Measurements from ENCODE around the gene PTTG2. TPM values are rescaled to one million over a fixed set of nuclear protein-coding genes. Genes with fewer than 3 reads are reported as not detected.
"Not testable (repeated sequence)": the region's sequence is repeated elsewhere in the genome, so short reads cannot be mapped to it uniquely, and the experiment has no call there.

PTTG2 gene
- total RNA-seq: 1.1 TPM

DNA sequence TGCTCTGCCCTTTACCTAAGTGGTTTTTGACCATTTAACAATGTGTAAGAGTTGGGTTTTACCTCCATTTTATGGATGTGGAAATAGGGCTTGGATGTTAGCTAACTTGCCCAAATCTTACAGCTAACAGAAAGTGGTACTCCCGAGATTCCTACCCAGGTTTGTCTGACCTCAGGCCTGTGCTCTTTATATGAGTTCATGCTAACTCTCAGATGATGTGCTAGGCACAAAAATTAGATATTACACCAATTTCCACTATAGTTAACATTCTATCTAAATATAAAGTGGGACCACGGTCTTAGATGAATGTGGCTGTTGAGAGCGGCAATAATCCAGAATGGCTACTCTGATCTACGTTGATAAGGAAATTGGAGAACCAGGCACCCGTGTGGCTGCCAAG, at the start of gene PTTG2:
Gene PTTG2 (plus strand): TSS at position 301 of the 400 bp plus-strand sequence. CDS start 37 bp downstream, at position 338.
- no peak for DNase-seq (ENCODE audit: low spot score)

DNA sequence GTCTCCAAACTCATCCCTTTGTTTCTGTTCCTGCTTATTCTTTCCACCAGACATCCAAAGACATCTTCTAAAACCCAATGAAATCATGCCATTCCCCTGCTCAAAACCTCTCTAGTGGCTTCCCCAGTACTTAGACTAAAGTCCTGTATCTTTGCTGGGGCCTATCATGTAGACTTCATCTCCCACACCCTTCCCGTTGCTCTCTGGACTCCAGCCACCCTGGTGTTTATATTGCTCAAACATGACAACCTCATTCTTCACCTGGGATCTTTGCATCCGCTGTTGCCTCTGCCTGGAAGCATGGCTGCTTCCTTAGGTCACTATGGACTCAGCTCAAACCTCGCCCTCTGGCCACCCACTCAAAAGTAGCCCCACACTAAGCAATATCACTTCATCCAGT, 45.7 kb upstream of the PTTG2 start:
- no peak for DNase-seq (ENCODE audit: low spot score)

DNA sequence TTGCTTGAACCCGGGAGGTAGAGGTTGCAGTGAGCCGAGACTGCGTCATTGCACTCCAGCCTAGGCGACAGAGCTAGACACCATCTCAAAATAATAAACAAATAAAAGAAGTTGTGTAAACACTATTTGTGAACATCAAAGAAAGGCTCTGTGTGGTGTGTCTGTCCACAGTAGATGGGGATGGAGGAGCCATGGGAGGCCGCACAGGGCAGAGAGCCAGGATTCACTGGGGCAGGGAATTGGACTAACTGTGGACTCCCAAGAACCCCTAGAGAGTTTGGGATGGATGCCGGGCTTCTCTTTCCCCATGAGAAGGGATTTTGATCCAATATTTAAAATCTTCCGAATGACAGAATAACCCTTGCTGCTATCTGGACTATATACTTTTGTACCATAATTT, 42.8 kb upstream of the PTTG2 start:
- no peak for DNase-seq (ENCODE audit: low spot score)

DNA sequence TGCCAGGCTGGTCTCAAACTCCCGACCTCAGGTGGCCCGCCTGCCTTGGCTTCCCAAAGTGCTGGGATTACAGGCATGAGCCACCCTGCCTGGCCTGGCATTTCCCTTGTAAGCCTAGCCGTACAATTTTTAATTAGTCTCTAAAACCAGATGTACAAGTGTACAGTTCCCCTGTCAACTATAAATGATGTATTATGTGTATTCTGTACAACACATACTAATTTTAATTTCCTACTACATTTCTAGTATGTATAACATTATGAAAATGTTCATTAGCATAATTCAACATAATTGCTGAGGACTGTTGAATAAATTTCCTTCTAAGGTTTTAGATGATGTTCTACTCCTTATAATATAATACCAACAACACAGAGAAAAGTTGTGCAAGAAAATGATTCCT, 41.5 kb upstream of the PTTG2 start:
- no peak for DNase-seq (ENCODE audit: low spot score)

DNA sequence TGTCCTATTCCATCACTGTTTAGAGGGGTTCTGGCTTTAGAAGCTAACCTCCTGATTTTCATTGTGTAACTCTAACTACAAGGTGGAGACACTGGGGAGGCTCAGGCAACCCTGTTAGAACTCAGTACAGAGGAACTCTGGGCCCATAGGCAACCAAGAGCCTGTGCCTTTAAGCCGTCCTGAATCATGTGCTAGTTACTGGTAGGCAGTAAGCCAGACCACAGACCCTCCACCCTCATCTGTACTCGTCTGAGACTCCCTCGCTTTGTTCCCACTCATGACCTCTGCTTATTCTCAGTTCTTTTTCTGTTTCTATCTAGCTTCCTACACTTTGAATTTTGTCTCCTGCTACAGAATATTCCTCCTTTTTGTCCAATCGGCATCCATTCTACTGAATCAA, 37.9 kb upstream of the PTTG2 start:
- no peak for DNase-seq (ENCODE audit: low spot score)

DNA sequence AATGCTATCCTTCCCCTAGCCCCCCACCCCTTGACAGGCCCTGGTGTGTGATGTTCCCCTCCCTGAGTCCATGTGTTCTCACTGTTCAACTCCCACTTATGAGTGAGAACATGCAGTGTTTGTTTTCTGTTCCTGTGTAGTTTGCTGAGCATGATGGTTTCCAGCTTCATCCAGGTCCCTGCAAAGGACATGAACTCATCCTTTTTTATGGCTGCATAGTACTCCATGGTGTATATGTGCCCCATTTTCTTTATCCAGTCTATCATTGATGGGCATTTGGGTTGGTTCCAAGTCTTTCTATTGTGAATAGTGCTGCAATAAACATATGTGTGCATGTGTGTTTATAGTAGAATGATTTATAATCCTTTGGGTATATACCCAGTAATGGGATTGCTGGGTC, 37.1 kb upstream of the PTTG2 start:
- DNase-seq (ENCODE audit: low spot score): not testable (repeated sequence)

DNA sequence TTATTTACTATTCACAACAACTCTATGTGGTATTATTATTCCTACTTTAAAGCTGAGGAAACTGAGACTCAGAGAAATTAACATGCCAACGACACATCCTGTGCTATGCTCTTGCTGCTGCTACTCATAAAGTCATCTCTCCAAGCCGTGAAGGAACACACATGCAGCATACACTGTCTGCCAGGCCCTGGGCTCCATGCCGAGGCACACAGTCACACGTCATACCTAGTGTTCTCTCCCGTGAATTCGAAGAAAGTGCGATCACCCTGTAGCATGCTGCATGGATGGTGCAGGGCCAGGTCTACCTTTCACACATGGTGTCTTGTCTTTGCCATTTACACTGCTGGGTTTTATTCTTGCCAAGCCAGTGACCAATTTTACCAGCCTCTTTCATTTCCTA, 35.3 kb upstream of the PTTG2 start:
- no peak for DNase-seq (ENCODE audit: low spot score)

DNA sequence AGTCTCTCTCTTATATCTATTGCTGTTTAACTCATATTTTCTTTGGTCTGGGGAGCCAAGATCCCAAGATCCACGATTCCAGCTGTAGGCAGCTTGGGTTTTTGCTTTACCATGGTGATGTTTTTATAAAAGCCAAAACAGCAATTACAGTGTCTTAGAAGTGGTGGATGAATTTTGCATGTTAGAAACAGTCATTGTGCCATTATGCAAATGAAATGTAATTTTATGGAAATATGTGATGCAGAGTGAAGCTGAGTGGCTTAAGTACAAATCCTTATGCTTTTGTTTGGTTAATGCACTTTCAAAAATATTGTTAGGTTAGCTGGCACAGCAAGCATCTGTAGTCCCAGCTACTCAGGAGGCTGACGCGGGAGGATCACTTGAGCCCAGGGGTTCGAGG, 32.8 kb upstream of the PTTG2 start:
- DNase-seq (ENCODE audit: low spot score): no peak

DNA sequence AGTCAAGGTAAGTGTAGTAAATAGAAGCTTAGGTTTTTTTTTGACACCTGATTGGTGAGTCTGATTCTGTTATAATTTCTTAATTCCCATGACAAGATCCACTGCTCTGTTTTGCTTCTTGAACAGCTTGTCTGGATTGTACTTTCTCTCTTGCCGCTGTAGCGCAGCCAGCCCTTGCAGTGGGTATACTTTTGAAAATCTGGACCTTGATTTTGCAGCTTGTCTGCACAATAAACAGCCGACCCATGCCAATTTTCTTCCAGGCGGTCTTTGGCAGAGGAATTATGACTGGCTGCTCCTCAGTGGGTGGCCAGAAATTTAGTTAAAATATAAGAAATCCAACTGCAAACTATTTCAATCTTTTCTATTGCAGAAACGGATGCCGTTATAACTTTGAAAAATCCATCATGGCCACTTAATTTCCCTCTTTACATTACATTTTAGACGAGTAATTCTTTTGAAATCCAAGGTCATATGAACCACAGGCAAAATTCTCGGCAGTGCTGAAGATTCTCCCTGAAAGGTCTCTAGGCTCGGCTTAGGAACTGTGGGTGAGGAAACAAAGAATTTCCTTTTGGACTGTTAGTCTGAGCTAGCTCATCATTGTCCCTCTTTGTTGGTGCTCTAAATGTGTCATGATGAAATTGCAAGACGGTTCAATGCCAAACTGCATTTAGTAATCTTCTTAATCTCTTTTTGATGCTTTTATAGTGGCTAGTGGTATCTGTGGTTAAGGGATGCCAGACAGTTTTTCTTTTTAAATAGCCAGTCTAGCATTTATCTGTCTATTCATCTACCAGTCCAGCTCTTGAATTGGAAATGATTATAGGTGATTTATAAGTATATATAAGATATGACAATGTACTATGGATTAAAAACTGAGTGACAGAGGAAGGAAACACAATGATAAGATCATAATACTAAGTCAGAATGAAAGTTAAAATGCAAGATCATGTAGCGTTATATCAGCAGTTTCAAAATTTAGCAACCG, 31.5 kb upstream of the PTTG2 start:
- no peak for DNase-seq (ENCODE audit: low spot score)

DNA sequence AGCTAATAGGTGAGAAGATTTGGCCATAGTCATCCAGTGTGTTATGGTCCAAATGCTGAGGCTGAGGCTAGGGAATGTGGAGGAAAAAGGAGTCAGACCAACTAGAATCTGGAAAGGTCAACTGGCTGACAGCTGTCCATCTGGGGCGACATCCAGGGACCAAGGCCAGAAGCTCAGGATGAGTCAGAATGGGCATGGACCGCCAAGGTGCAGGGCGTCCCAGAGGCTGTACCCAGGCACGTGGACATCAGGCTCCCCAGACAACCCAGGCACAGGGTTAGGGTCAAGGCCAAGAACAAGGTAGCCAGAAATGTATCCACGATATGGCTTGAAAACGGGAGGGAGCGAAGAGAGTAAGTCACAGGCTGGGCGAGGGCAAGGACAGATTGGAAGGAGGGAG, 26.1 kb upstream of the PTTG2 start:
- DNase-seq (ENCODE audit: low spot score): no peak

DNA sequence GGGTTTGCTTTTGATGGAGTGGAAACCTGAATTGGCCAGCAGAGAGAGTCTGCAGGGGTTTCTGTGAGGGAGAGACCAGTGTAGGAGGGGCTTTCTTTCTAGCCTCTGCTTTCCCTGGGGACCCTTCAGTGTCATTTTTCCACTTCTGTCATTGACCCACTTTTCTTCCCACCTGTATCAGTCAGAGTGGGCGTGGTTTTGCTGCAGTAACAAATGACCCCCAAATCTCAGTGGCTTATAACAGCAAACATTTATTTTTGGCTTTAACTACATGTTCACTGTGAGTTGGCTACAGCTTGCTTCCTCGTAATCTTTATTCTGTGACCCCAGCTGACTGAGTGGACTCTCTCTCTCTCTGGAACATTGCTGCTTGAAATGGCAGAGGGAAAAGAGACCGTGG, 25.6 kb upstream of the PTTG2 start:
- no peak for DNase-seq (ENCODE audit: low spot score)

DNA sequence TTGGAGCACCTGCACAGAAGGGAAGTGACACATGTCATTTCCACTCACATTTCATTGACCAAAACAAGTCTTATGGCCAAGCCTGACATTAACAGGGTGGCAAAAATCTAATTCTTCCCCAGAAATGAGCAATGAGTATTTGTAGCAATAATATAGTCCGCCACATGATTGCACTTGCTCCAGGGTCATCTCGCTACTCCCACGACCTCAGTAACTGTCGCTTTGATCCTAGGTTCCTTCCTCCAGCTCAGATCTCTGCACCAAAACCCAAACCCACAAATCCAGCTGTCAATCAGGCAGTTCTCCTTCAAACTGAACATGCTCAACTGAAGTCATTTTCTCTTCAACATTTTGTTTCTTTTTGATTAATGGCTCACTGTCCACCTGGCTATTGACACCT, 25.2 kb upstream of the PTTG2 start:
- no peak for DNase-seq (ENCODE audit: low spot score)

DNA sequence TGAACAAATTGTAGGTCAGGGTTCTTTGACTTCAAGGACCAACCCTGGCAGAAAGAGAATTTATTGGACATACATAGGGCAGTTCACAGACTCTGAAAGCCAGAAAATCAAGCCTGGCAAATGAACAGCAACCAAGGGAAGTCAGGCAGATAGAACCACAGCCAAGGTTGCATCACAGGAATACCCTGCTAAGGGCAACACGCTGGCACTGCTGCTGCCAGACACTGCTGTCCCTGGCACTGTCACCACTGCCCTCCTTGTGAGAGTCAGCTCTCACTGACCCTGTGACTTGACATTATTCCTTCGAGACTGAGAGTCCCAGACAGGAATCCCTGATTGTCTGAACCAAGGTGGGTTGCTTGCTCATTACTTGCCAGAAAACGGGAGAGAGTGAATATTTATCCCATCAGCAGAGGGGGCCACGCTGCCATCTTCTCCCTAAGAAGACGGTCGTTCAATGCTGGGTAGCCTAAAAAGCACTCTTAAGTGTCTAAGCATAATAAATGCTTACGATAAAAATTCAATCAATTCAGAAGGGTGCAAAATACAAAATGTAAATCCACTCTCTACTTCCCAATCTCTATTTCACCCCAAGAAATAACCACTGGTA, 23.2 kb upstream of the PTTG2 start:
- DNase-seq (ENCODE audit: low spot score): no peak

DNA sequence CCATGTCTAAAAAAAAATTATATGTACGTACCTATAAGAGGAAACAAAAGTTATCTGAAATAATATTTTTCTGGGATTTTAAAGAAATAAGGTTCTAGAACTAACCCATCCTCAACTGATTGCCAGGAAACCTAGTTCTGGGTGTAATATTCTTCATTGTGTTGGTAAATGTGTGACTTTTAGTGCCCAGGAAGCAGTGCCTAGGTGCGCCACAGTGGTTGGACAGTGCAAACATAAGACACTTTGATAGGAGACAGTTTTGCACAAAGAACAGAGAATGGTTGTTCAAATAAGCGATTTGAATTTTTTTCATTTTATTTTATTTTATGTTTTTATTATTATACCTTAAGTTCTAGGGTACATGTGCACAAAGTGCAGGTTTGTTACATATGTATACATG, 22.0 kb upstream of the PTTG2 start:
- DNase-seq (ENCODE audit: low spot score): no peak

DNA sequence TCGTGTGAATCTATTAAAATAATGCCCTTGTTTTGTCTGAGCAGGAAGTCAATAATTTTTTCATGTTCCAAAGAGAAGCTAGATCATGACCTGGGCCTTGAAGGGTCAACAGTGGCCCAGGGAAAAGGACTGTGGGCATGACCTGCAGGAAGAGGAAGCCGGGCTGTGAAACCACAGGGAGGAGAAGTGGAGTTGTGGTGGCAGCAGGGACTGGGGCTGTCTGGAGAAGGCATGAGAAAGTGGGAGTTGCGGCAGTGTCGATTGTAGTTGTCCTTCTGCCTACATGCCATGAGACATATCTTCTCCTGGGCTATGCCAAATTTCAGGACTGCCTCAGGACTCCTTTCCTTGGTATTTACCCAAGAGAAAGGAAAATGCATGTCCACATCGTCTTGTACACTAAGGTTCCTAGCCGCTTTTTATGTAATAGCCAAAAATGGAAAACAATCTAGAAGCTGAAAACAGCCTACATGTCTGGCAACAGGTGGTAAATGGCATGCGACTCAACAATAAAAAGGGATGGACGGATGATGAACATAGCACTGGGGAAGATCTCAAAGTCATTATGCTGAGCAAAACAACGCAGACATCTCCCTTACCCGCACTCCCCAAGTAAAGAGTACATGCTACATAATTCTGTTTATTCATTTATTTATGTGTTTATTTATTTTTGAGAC, 13.6 kb upstream of the PTTG2 start:
- no peak for DNase-seq (ENCODE audit: low spot score)

DNA sequence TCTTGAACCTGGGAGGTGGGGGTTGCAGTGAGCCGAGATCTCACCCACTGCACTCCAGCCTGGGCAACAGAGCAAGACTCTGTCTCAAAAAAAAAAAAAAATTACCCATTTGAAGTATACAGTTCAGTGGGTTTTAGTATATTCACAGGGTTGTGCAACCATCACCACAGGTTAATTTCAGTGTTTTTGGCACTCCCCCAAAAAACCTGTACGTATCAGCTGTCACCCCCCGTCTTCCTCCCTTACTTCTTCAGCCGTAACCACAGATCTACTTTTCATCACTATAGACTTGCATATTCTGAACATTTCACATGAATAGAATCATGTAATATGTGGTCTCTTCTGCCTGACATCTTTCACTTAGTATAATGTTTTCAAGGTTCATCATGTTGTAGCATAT, 11.7 kb upstream of the PTTG2 start:
- DNase-seq (ENCODE audit: low spot score): no peak

DNA sequence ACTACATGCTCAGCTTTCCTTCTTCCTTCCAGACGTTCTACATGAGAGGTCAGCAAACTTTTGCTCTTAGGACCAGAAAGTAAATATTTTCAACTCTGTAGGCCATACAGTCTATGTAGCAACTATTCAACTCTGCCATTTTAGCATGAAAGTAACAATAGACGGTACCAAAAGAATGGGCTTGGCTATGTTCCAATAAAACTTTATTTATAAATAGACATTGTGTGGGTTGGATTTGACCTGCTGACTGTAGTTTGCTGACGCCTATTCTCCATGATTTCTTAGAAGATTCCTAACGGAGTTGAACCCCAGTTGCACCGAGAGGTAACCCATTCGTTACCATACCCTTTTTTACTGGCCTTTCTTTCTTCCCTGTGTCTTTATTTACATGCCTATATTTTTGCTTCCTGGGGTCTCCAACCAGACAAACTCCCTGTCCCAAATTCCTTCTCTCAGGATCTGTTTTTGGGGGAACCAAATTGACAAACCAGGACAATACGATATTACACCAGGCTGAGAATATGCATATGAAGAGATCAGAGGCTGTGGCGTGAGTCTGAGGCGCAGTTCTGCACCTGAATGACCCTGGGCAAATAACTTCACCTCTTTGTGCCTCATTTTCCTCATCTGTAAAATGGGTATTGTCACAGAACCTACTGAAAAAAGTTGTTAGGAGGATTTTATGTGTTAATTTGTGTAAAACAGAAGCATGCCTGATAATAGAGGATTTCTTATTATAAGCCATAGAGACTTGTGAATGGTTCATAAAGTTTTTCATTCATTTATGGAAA, 10.4 kb upstream of the PTTG2 start:
- no peak for DNase-seq (ENCODE audit: low spot score)

DNA sequence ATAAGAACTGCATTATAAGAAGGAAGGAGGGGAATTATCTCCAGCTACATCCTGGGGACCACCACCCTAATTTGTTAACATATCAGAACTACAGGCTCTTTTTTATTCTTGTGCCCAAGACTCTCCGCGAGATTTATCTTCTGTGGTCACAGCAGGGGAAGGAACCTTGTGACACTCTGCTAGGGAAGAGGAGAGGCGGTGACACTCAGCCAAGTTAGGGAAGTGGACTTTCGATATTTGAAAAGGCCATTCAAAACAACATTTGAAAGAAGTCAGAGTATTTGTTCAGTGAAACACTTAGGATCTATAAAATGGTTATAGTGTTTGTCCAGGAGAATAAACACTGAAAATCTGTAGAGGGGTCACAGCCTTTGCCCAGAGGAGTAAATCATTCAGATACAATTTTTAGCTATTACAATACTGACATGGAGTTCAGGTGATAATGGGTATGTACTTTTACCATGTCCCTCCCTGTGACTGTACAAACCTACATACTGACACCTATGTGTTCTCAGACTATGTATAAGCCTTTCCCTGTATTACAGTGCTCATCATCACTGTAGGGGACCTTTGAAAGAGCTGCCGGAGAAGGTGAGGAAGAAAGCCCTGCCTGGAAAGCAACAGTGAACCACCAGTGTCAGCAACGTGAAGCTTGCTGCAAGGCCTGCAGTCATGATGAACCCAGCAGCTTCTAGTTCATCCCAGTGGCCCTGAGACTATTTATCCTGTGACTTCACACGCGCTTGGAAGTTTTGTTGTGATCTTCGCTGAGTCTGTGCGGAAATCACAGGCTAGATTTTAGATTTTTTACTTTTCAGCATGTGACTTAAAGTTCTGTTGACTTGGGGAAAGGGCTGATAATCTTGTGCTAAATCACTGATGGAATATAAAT, 8.5 kb upstream of the PTTG2 start:
- DNase-seq (ENCODE audit: low spot score): no peak

DNA sequence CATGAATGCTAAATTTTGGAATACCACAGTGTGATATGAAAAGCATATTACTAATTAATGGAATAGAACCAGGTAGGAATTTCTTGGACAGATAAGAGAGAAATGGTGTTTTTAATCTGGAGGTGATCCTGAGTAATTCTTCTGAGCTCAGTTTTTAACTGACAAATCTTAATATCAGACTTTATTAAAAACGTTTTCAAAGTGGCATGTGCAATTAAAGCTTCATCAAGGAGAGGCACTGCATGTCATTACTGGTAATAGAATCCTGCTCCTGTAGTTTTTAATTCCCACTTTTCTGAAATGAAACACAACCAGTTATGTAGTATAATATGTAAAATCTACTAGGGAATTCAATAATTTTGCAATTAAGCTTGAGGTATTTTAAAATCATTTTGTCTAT, 7.0 kb upstream of the PTTG2 start:
- DNase-seq (ENCODE audit: low spot score): no peak

DNA sequence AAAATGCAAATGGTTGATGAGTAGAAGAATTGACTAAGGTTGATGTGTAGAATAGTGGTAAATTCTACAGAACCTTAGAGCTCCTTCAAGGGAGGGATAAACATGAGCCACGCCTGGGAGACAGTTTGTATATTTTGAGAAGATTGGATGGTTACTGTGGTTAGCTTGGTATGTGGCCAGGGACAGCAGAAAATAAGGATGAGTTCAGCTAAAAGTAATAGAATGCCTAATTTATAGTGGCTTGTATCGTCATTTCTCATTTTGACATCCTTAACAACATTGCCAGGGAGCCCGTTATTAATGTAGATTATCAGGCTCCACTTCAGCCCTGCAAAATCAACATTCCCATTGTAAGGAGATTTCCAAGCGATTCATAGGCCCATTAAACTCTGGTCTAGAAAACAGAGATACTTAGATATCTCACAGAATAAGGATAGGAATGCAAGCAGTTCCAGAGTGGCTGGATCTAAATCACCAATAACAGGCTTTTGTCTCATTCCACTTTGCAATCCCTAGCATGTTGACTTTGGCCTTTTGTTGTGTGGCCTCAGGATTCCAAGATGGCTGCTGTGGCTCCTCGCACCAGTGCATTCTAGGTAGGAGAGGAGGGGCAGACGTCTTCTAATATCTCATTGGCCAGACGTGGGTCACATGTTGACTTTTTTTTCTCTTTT, 6.4 kb upstream of the PTTG2 start:
- DNase-seq (ENCODE audit: low spot score): no peak

All from mucosa of gallbladder (tissue), 1 donor.